ENCODE results near the gene TMEM109. TPM values are rescaled to one million over a fixed set of nuclear protein-coding genes. Genes with fewer than 3 reads are reported as not detected.

Gene TMEM109
- total and polyA plus RNA-seq, 2 of the 13 experiments (the other 11 are each of a cell fraction or from before 2014, with no cell fraction given): 7.7 to 18.0 TPM

DNA sequence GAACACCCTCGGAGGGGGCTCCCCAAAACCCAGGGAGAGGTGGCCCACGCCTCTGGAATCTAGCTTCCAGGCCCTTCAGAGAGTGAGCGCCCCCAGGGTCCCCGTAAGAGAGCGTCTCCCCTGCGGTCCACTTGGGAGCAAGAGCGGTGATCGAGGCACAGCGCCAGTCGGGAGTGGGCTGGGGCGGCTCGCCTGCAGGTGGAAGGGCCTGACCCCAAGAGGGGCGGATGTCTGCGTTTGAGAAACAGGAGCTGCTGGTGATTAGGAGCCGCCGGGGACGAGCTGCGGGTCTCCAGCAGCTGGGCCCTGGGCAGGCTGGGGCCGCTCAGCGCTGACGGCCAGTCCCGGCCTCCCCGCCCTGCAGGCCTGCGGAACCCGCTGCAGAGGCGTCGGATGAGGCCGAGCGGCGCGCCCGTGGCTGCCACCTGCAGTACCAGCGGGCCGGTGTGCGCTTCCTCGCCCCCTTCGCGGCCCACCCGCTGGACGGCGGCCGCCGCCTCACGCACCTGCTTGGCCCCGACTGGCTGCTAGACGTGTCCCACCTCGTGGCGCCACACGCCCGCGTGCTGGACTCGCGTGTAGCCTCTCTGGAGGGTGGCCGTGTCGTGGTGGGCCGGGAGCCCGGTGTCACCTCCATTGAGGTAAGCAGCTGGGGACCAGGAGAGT lies 20.3 kb downstream of the TMEM109 start:
- Histone ChIP-seq H4K20me1 (ENCODE audit: insufficient read depth, low read length) (no peaks in the 10 kb centered on the region), H3K4me2 (ENCODE audit: low read depth, low read length) (no peak overlapping the region), H3K27me3 (ENCODE audit: control insufficient read depth in 1 of 2, insufficient read depth in 2 of 2, low read length in 2 of 2) (no peaks in the 10 kb centered on the region; a peak in 1 of 5 replicates), H3K27ac (ENCODE audit: extremely low read length, insufficient read depth, low read length) (no peak overlapping the region), H2AFZ (ENCODE audit: low read length) (no peak overlapping the region), H3K36me3 (replicated peaks in 1 of 2; ENCODE audit: control insufficient read depth in 1 of 2, insufficient read depth in 2 of 2, low read length in 2 of 2) (peaks cover 2 to 3% of the 10 kb centered on the region in 2 experiments; a peak in 3 of 5 replicates), H3K4me1 (ENCODE audit: insufficient read depth, low read length) (peaks cover 8% of the 10 kb centered on the region), H3K79me2 (ENCODE audit: insufficient read depth, low read length) (no peaks in the 10 kb centered on the region), H3K9me3 (ENCODE audit: low read length) (no peaks in the 10 kb centered on the region), H3K4me3 (replicated peaks in 1 of 3; ENCODE audit: insufficient read depth in 1 of 3, low read depth in 2 of 3, low read length in 3 of 3) (no peak overlapping the region), H3K9ac (ENCODE audit: insufficient read depth, low read depth, low read length) (no peak overlapping the region)
- 96% methylated on average over 44 of the region's 57 CpGs for WGBS (ENCODE audit: low lambda C conversion rate)
- intact Hi-C loops (cut with micrococcal nuclease; ENCODE audit: unreplicated experiment) (no loop called here), in situ Hi-C loops (cut with HindIII; ENCODE audit: extremely low pct_ligation_motif_present, low pct_unique_long_range_greater_than_20kb) (no loop called here)
- TF ChIP-seq STAG1 (CRISPR knock-in tag; IDR thresholded peaks at IDR 0.05) (no peak), TP53 (CRISPR knock-in tag; conservative IDR thresholded peaks at IDR 0.05) (no peak), PAX8 (CRISPR knock-in tag; IDR thresholded peaks at IDR 0.05; ENCODE audit: borderline replicate concordance) (no peak), ZNF749 (CRISPR knock-in tag; IDR thresholded peaks at IDR 0.05; ENCODE audit: borderline replicate concordance) (no peak), ZNF720 (CRISPR knock-in tag; IDR thresholded peaks at IDR 0.05) (no peak), TBL1XR1 (IDR thresholded peaks at IDR 0.05; ENCODE audit: borderline replicate concordance, low read length, partially characterized antibody) (no peak), CBX5 (CRISPR knock-in tag; IDR thresholded peaks at IDR 0.05; ENCODE audit: borderline replicate concordance) (no peak), SSRP1 (CRISPR knock-in tag; IDR thresholded peaks at IDR 0.05) (no peak), GPN1 (CRISPR knock-in tag; IDR thresholded peaks at IDR 0.05; ENCODE audit: borderline replicate concordance) (no peak)
- TF ChIP-seq, protein P1, sequence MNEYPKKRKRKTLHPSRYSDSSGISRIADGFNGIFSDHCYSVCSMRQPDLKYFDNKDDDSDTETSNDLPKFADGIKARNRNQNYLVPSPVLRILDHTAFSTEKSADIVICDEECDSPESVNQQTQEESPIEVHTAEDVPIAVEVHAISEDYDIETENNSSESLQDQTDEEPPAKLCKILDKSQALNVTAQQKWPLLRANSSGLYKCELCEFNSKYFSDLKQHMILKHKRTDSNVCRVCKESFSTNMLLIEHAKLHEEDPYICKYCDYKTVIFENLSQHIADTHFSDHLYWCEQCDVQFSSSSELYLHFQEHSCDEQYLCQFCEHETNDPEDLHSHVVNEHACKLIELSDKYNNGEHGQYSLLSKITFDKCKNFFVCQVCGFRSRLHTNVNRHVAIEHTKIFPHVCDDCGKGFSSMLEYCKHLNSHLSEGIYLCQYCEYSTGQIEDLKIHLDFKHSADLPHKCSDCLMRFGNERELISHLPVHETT (CRISPR knock-in tag; conservative IDR thresholded peaks at IDR 0.05): no peak
- POLR2A ChIA-PET: no interaction called here
- no TSS peak for BruUV-seq (replicated peaks)
- DNase-seq (ENCODE audit: low spot score): no peak
- no peak for FAIRE-seq
- ATAC-seq: no peak
- CTCF ChIA-PET (ENCODE audit: low intra/inter-chr PET ratio, low total read pairs): no interaction called here
